AG10803 (cell line): ENCODE results near the gene SCAPER.

Experiments
- DNase-seq: peaks from one replicate; pipeline ENCODE4 v3.0.0; 2010; ENCODE audit warnings: low read depth
- H3K4me3 ChIP-seq: 2 replicates; pipeline ENCODE4 v1.5.1; 2011; ENCODE audit warnings: mild to moderate bottlenecking, low read length, control low read depth
- CTCF ChIP-seq: conservative IDR thresholded peaks from 2 replicates; pipeline ENCODE4 v1.5.1; 2011; ENCODE audit warnings: mild to moderate bottlenecking, low read length, control low read depth, inconsistent platforms

Gene SCAPER

GRCh38 chr15:76625267-76625666, 279.9 kb downstream of the SCAPER start:
- H3K4me3 ChIP-seq, result no peak overlapping the region
- no peak for TF ChIP-seq CTCF
- DNase-seq, result no peak

GRCh38 chr15:76614725-76615124, 290.4 kb downstream of the SCAPER start:
- no peak for DNase-seq
- H3K4me3 ChIP-seq, result no peak overlapping the region
- TF ChIP-seq CTCF, result no peak

- DNase-seq, result no peak
- TF ChIP-seq CTCF, result no peak
- H3K4me3 ChIP-seq, result no peak overlapping the region
These were observed 316.1 kb downstream of the SCAPER start for GRCh38 chr15:76588811-76589747.

GRCh38 chr15:76585576-76585897, 319.6 kb downstream of the SCAPER start:
- no peak overlapping the region for H3K4me3 ChIP-seq
- TF ChIP-seq CTCF, result no peak
- DNase-seq, result no peak

- no peak for DNase-seq
- no peak for TF ChIP-seq CTCF
- H3K4me3 ChIP-seq, result no peak overlapping the region
These were observed 320.1 kb downstream of the SCAPER start for GRCh38 chr15:76584868-76585575.

- TF ChIP-seq CTCF, result no peak
- no peak overlapping the region for H3K4me3 ChIP-seq
- no peak for DNase-seq
These were observed 322.6 kb downstream of the SCAPER start for GRCh38 chr15:76582550-76582949.
